ES-I3 (cell line): ENCODE measurements around the gene ARHGAP45.
A peak's percentile ranks its signal among the peaks of the same experiment; 100 is the strongest.

ENCODE experiments used
- H3K36me3 ChIP-seq: 2 replicates; pipeline ENCODE4 v1.6.1; 2013; ENCODE audit warnings: mild to moderate bottlenecking, low read length, control low read depth, moderate library complexity; ENCODE audit not compliant: insufficient read depth
- H3K4me1 ChIP-seq: 2 replicates; pipeline ENCODE4 v1.6.1; 2013; ENCODE audit warnings: mild to moderate bottlenecking, control low read depth, low read length; ENCODE audit not compliant: insufficient read depth
- H3K9ac ChIP-seq: 2 replicates; pipeline ENCODE4 v1.6.1; 2013; ENCODE audit warnings: low read depth, mild to moderate bottlenecking, low read length, moderate library complexity
- H3K9me3 ChIP-seq: 2 replicates; pipeline ENCODE4 v1.6.1; 2013; ENCODE audit warnings: mild to moderate bottlenecking, low read length, moderate library complexity; ENCODE audit not compliant: control insufficient read depth, insufficient read depth

Gene ARHGAP45

GRCh38 chr19:1055886-1056620 lies 10.9 kb upstream of the ARHGAP45 start:
- peaks cover 15% of the 10 kb centered on the region for H3K9me3 ChIP-seq
- H3K36me3 ChIP-seq = peaks cover 3% of the 10 kb centered on the region; the same call in 1 of the 2 replicates
- H3K4me1 ChIP-seq = no peaks in the 10 kb centered on the region
- H3K9ac ChIP-seq = no peak overlapping the region

DNA sequence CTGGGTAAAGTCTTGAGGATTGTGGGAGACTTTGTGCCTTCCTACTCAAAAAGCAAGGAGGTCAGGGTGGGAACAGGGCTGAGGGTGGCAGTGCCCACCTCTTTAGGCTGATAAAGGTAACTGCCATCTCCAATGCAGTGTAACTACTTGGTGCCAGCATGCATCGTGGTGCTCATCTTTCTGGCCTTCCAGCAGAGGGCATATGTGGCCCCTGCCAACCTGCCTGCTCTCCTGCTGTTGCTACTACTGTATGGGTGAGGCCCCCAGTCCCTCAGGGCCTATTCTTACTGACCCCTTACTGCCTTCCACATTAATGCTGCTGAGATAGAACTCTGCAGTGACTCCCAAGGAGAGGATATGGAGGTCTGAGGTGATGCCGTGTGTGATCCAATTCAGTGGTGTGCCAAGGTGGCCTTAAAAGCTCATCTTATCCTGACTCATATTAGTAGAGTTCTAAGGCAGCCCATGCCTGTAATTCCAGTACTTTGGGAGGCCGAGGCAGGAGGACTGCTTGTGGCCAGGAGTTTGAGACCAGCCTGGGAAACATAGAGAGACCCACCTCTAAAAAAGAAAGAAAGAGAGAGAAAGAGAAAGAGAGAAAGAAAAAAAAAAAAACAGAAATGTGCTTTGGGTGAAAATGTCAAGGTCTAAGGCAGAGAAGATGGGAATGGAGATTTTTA lies 9.7 kb upstream of the ARHGAP45 start:
- no peak overlapping the region for H3K9ac ChIP-seq
- H3K36me3 ChIP-seq = peaks cover 3% of the 10 kb centered on the region; the same call in 1 of the 2 replicates
- peaks cover 15% of the 10 kb centered on the region for H3K9me3 ChIP-seq
- no peaks in the 10 kb centered on the region for H3K4me1 ChIP-seq

DNA sequence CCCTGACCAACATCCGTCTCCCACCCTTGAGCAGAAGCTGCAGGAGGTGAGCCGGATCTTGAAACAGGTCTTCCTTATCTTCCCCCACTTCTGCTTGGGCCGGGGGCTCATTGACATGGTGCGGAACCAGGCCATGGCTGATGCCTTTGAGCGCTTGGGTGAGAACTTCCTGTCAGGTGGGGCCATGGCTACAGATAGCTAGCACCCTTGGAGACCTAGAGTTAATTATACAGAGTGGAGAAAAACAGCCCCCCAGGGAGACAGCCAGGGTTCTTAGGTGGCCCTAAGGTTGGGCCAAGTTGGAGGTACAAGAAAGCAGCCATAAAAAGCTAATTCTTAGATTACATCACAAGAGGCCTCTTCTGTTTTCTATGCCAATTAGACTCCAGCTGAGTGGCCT lies 8.9 kb upstream of the ARHGAP45 start:
- H3K9ac ChIP-seq = no peak overlapping the region
- H3K9me3 ChIP-seq = peaks cover 15% of the 10 kb centered on the region
- no peaks in the 10 kb centered on the region for H3K4me1 ChIP-seq
- H3K36me3 ChIP-seq = peaks cover 3% of the 10 kb centered on the region; the same call in 1 of the 2 replicates

DNA sequence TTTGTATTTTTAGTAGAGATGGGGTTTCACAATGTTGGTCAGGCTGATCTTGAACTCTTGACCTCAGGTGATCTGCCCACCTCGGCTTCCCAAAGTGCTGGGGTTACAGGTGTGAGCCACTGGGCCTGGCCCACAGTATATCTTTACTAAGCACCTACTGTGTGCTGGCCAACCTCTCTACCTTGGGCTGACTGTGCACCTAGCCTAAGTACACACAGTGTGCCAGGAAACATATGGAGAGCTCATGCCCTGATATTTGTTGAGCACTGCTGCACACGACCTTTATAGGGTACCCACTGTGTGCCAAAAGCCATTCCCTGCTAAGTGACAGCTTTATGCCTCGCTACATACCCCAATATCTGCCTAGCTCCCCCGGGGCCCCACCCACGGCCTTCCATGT lies 6.3 kb upstream of the ARHGAP45 start:
- Histone ChIP-seq H3K36me3 (peaks cover 3% of the 10 kb centered on the region; the same call in 1 of the 2 replicates), H3K9ac (no peak overlapping the region), H3K4me1 (peaks cover 2% of the 10 kb centered on the region; the same call in 1 of the 2 replicates), H3K9me3 (peaks cover 15% of the 10 kb centered on the region)

DNA sequence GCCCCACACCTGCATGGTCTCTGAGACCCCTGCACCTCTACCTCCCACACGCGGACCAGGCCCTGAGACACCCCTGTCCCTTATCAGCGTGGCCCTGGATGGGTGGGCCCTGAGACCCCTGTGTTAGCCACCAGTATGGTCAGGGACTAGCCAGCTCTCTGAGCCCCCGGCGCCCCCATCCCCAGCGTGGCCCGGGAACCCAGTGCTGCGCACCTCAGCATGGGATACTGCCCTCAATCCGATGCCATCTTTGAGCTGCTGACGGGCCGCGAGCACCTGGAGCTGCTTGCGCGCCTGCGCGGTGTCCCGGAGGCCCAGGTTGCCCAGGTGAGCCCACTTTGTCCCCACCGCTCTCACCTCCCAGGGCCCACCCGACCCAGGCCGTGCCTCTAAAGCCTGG lies 5.0 kb upstream of the ARHGAP45 start:
- H3K4me1 ChIP-seq = peaks cover 7% of the 10 kb centered on the region; the same call in 1 of the 2 replicates
- peaks cover 11% of the 10 kb centered on the region for H3K9me3 ChIP-seq
- H3K9ac ChIP-seq = no peak overlapping the region; the same call in 1 of the 2 replicates
- peaks cover 3% of the 10 kb centered on the region; the same call in 1 of the 2 replicates for H3K36me3 ChIP-seq

- Histone ChIP-seq H3K36me3 (peaks cover 3% of the 10 kb centered on the region; the same call in 1 of the 2 replicates), H3K9ac (no peak overlapping the region; the same call in 1 of the 2 replicates), H3K9me3 (peaks cover 7% of the 10 kb centered on the region), H3K4me1 (peaks cover 7% of the 10 kb centered on the region; the same call in 1 of the 2 replicates)
Observed at GRCh38 chr19:1062387-1063029, 4.5 kb upstream of the ARHGAP45 start.

GRCh38 chr19:1063030-1063908 lies 3.7 kb upstream of the ARHGAP45 start:
- Histone ChIP-seq H3K4me1 (peaks cover 7% of the 10 kb centered on the region; the same call in 1 of the 2 replicates), H3K9me3 (peaks cover 7% of the 10 kb centered on the region), H3K36me3 (peaks cover under 1% of the 10 kb centered on the region; the same call in 1 of the 2 replicates), H3K9ac (no peak overlapping the region)

GRCh38 chr19:1063909-1064660 lies 2.9 kb upstream of the ARHGAP45 start:
- Histone ChIP-seq H3K4me1 (peaks cover 7% of the 10 kb centered on the region; the same call in 1 of the 2 replicates), H3K36me3 (no peaks in the 10 kb centered on the region), H3K9me3 (no peaks in the 10 kb centered on the region), H3K9ac (peak overlapping the region; percentile 50)

GRCh38 chr19:1064661-1065605 lies 2.0 kb upstream of the ARHGAP45 start:
- H3K9me3 ChIP-seq = no peaks in the 10 kb centered on the region
- H3K9ac ChIP-seq = peak overlapping the region; percentile 50
- no peaks in the 10 kb centered on the region for H3K36me3 ChIP-seq
- H3K4me1 ChIP-seq = peaks cover 7% of the 10 kb centered on the region; the same call in 1 of the 2 replicates

DNA sequence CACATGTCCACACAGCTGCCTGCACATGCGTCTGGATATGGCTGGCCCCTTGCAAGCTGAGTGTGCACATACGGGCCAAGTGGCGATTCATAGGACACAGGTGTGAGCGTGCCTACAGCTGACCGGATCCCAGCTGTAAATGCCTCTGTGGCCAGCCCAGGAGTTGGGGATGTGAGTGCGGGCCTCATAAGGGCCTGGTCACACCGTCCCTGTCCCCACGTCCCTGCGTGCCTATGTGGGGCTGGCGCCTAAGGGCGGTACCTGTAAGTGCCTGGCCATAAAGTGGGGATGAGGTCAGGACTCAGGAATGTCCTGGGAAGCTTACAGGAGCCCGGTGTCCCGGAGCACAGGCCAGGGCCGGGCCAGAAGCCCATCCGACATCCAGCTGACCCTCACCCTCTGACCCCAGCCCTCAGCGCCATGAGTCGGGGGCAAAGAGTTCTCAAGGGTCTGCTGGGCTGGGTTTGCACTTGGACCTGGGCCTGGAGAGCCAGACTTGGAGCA lies 1.3 kb upstream of the ARHGAP45 start:
- Histone ChIP-seq H3K9me3 (no peaks in the 10 kb centered on the region), H3K36me3 (no peaks in the 10 kb centered on the region)

DNA sequence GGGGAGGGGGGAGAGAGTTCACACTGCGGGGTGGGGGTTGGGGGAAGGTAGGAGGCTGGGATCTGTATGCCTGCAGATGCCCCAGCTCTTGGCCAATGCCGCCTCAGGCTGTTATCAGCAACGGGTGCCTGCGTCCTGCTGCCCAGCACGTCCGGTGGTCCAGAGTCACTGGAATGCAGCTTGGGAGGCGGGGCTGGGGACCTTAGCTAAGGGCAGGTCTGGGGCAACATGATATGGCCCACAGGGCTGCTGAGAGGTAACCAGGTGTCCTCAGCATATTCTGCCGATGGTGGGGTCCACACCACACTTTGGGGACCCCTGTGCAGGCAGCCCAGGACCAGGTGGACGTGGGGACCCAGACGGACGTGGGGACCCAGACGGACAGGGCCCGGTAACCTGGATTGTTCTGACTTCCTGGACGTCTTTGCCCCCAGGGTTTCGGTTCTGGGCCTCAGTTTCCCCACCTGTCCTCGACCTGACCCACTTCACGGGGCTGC lies 668 bp upstream of the ARHGAP45 start:
- H3K36me3 ChIP-seq = no peaks in the 10 kb centered on the region
- peaks cover 7% of the 10 kb centered on the region; the same call in 1 of the 2 replicates for H3K4me1 ChIP-seq
- H3K9me3 ChIP-seq = no peaks in the 10 kb centered on the region
- H3K9ac ChIP-seq = peak overlapping the region; percentile 49; the same call in 1 of the 2 replicates

More for the DNA sequence above, 1.3 kb upstream of the ARHGAP45 start:
- Histone ChIP-seq H3K4me1 (peaks cover 7% of the 10 kb centered on the region; the same call in 1 of the 2 replicates), H3K9ac (peak overlapping the region; percentile 50; the same call in 1 of the 2 replicates)
